ENCODE measurements around the gene RAPGEF3. TPM values are rescaled to one million over a fixed set of nuclear protein-coding genes. Genes with fewer than 3 reads are reported as not detected.

The RAPGEF3 gene
- total RNA-seq, 2 donors from 2014 or later: 11.4 to 19.6 TPM

- H3K9ac ChIP-seq (ENCODE audit: extremely low read depth, low read length, poor library complexity, severe bottlenecking): no peak overlapping the region
- Mint-ChIP-seq H3K4me1 (peaks cover 23% of the 10 kb centered on the region), H3K36me3 (ENCODE audit: low read depth) (peaks cover 2% of the 10 kb centered on the region), H3K27ac (no peak overlapping the region), H3K4me3 (no peak overlapping the region), H3K27me3 (ENCODE audit: insufficient read depth) (no peaks in the 10 kb centered on the region), H3K9me3 (no peaks in the 10 kb centered on the region)
- no peak for TF ChIP-seq CTCF (conservative IDR thresholded peaks at IDR 0.05)
- peaks cover 4% of the 10 kb centered on the region for H3K4me1 ChIP-seq (ENCODE audit: control insufficient read depth, insufficient read depth, low read length)
- no peaks in the 10 kb centered on the region for H3K9me3 ChIP-seq (ENCODE audit: control insufficient read depth, low read length)
- no peaks in the 10 kb centered on the region for H3K27me3 ChIP-seq (ENCODE audit: control insufficient read depth, insufficient read depth, low read length, poor library complexity, severe bottlenecking)
- H3K36me3 ChIP-seq (ENCODE audit: control insufficient read depth, insufficient read depth, low read length): peaks cover 10% of the 10 kb centered on the region
- DNase-seq: no peak
- H3K27ac ChIP-seq (ENCODE audit: low read depth, low read length): no peak overlapping the region
- H3K4me3 ChIP-seq (ENCODE audit: low read length): no peak overlapping the region
These were observed 51.3 kb downstream of the RAPGEF3 start for GRCh38 chr12:47707355-47707754.

DNA sequence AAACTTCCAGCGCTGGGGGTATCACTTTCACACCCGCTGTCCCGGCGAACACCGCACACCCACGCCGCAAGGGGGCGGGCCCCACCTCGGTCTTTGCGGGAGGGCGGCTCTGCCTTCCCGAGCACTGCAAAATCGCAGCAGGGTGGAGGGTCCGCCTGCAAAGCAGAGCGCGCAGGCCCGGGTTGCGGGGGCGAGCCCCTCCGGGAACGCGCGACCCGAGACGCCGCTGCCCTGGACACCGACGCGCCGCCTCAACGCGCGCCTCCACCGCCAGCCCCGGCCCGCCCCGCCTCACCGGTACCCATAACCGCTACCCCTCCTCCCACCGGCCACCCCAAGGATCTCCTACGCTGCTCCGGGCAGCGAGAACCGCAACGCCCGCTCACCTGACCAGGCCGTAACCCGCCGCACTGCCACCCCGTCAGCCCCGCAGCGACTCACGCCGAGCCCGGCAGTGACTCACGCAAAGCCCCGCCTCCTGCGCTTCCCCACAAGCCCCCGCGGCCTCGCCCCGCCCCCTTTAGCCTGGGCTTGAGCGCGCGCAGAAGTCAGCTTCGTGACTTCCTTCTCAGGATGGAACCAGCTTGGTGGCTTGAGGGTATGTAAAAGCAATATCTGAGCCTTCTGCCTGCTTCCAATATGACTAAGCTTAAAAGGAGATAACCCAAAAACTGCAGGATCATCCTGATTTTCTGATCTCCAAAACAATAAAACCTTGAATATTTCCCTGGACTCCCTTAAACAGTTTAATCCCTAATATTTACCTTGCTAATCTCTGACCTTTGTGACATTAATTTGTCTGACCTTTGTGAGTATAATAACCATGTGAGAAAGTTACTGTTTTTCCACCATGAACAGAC lies 52.9 kb downstream of the RAPGEF3 start, which contains the start of gene RPAP3:
Gene RPAP3, minus strand, starts transcription at position 465 of the 860 bp plus-strand sequence. CDS start 3,190 bp downstream, outside the sequence.
- Histone ChIP-seq H3K27me3 (ENCODE audit: control insufficient read depth, insufficient read depth, low read length, poor library complexity, severe bottlenecking) (no peaks in the 10 kb centered on the region), H3K4me3 (ENCODE audit: low read length) (peak within 1 kb of the TSS; percentile 87), H3K36me3 (ENCODE audit: control insufficient read depth, insufficient read depth, low read length) (peaks cover 22% of the 10 kb centered on the region), H3K27ac (ENCODE audit: low read depth, low read length) (peak within 1 kb of the TSS; percentile 51), H3K4me1 (ENCODE audit: control insufficient read depth, insufficient read depth, low read length) (no peaks in the 10 kb centered on the region), H3K9ac (ENCODE audit: extremely low read depth, low read length, poor library complexity, severe bottlenecking) (peak within 1 kb of the TSS; percentile 40), H3K9me3 (ENCODE audit: control insufficient read depth, low read length) (no peaks in the 10 kb centered on the region)
- Mint-ChIP-seq H3K27ac (peak within 1 kb of the TSS; percentile 95), H3K27me3 (ENCODE audit: insufficient read depth) (no peaks in the 10 kb centered on the region), H3K4me3 (peak within 1 kb of the TSS; percentile 83), H3K9me3 (no peaks in the 10 kb centered on the region), H3K36me3 (ENCODE audit: low read depth) (peaks cover 4% of the 10 kb centered on the region), H3K4me1 (peaks cover 16% of the 10 kb centered on the region)
- 0% methylated on average over 10 to 66 of the region's 66 CpGs for WGBS, 2 experiments (ENCODE audit: insufficient coverage in 1 of 2, insufficient read length in 1 of 2)
- TF ChIP-seq CTCF (conservative IDR thresholded peaks at IDR 0.05): peak; percentile 77
- peak; percentile 99 for DNase-seq

GRCh38 chr12:47705229-47705565 lies 53.5 kb downstream of the RAPGEF3 start:
- H3K4me3 Mint-ChIP-seq: peak overlapping the region; percentile 83
- H3K27ac ChIP-seq (ENCODE audit: low read depth, low read length): no peak overlapping the region
- WGBS, 2 experiments (ENCODE audit: insufficient coverage in 1 of 2, insufficient read length in 1 of 2): 15% methylated on average over 9 of the region's 9 CpGs; no CpG with 5 or more reads in 1 of the 2 experiments
- no peaks in the 10 kb centered on the region for H3K4me1 ChIP-seq (ENCODE audit: control insufficient read depth, insufficient read depth, low read length)
- H3K4me1 Mint-ChIP-seq: peaks cover 16% of the 10 kb centered on the region
- H3K27me3 Mint-ChIP-seq (ENCODE audit: insufficient read depth): no peaks in the 10 kb centered on the region
- TF ChIP-seq CTCF (conservative IDR thresholded peaks at IDR 0.05): no peak
- DNase-seq: no peak
- H3K9me3 Mint-ChIP-seq: no peaks in the 10 kb centered on the region
- H3K27me3 ChIP-seq (ENCODE audit: control insufficient read depth, insufficient read depth, low read length, poor library complexity, severe bottlenecking): no peaks in the 10 kb centered on the region
- H3K27ac Mint-ChIP-seq: no peak overlapping the region
- H3K9ac ChIP-seq (ENCODE audit: extremely low read depth, low read length, poor library complexity, severe bottlenecking): peak overlapping the region; percentile 40
- peaks cover 10% of the 10 kb centered on the region for H3K36me3 Mint-ChIP-seq (ENCODE audit: low read depth)
- H3K36me3 ChIP-seq (ENCODE audit: control insufficient read depth, insufficient read depth, low read length): peaks cover 28% of the 10 kb centered on the region
- H3K4me3 ChIP-seq (ENCODE audit: low read length): peak overlapping the region; percentile 87
- no peaks in the 10 kb centered on the region for H3K9me3 ChIP-seq (ENCODE audit: control insufficient read depth, low read length)

Measured in endodermal cell (in vitro differentiated cells).